HS-5 (cell line): Measurements from ENCODE around the gene COP1.
A peak's percentile ranks its signal among the peaks of the same experiment; 100 is the strongest.
"Not testable (repeated sequence)": the region's sequence is repeated elsewhere in the genome, so short reads cannot be mapped to it uniquely, and the experiment has no call there.

Experiments
- DNase-seq: peaks from one replicate; pipeline ENCODE4 v3.0.0-alpha.2; 2012; ENCODE audit warnings: low read depth

Gene COP1

GRCh38 chr1:176122282-176122681 lies 84.8 kb downstream of the COP1 start:
- no peak for DNase-seq

DNA sequence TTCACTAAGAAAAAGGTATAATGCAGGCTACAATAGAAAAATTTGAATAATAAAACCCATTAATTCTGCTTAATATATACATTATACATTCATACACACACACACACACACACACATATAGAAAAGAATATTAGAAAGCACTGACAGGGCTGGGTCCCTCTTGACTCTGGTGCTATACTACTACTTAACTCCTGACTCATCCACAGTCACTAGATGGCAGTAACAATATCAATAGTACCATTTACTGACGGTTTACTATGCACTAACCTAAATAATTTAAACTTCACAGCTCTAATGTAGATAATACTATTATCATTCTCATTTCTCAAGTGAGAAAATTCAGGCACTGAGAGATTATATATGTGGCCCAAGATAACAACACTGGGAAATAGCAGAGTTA lies 87.5 kb downstream of the COP1 start:
- DNase-seq: no peak

- no peak for DNase-seq
Measured at GRCh38 chr1:176118985-176119384, 88.1 kb downstream of the COP1 start.

GRCh38 chr1:176111835-176112234 lies 95.3 kb downstream of the COP1 start:
- DNase-seq: peak; percentile 34

DNA sequence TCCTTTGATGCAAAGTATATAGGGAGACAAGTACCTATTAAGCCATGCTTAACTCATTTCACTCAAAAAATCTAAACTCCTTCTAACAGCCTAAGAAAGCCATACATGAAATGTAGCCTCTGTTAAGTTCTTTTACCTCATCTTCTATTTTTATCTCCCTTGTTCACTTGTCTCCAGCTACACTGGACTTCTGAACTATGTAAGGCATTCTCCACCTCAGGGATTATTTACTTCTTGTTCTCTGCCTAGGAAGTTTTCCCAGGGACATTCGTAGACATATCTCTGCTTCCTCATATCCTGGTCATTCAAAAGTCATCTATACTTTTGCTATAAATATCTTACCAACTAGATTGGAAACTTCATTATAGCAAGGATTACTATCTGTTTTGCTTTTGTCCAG lies 96.9 kb downstream of the COP1 start:
- no peak for DNase-seq

GRCh38 chr1:176102768-176103350 lies 104.2 kb downstream of the COP1 start:
- DNase-seq: no peak

- DNase-seq: no peak
Measured at GRCh38 chr1:176101951-176102642, 105.0 kb downstream of the COP1 start.

- no peak for DNase-seq
Measured at GRCh38 chr1:176098560-176098959, 108.5 kb downstream of the COP1 start.

- DNase-seq: no peak
Measured at GRCh38 chr1:176096015-176096414, 111.1 kb downstream of the COP1 start.

GRCh38 chr1:176090766-176091165 lies 116.3 kb downstream of the COP1 start:
- DNase-seq: no peak

- DNase-seq: not testable (repeated sequence)
Measured at GRCh38 chr1:176087746-176088145, 119.3 kb downstream of the COP1 start.

- peak; percentile 20 for DNase-seq
Measured at GRCh38 chr1:176073524-176074157, 133.4 kb downstream of the COP1 start.

- DNase-seq: no peak
Measured at GRCh38 chr1:176068901-176069300, 138.2 kb downstream of the COP1 start.

DNA sequence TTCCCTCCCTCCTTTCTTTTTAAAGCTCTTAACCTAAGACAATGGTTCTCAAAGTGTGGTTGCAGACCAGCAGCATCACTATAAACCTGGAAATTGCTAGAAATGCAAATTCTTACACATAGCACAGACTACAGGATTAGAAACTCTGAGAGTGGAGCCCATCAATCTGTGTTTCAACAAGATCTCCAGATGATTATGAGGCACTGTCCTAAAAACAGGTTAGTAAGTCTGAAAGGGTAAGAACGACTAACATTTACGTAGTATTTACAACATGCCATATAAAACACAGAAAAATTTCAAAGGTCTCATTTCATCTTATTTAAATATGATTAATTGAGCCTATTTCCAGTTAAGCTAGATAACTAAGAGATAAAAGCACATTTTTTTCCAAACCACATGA lies 138.8 kb downstream of the COP1 start:
- no peak for DNase-seq

DNA sequence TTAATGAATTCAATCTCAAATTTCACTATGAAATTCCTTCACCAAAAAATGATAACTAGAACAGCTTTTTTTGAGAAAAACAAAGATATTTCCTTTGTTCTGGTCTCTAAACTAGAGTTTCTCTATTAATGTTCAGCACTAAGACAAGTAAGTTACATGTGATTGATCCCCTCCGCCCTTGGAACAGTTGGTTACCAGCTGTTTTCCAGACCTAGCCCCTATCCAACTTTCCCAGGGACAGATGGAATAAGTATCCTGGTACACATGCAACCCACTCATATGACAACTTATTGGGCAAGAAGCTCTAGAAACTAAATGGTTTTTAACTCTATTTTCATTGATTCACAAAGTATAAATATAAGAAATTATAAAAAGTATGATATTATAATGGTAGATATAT lies 140.4 kb downstream of the COP1 start:
- DNase-seq: no peak

DNA sequence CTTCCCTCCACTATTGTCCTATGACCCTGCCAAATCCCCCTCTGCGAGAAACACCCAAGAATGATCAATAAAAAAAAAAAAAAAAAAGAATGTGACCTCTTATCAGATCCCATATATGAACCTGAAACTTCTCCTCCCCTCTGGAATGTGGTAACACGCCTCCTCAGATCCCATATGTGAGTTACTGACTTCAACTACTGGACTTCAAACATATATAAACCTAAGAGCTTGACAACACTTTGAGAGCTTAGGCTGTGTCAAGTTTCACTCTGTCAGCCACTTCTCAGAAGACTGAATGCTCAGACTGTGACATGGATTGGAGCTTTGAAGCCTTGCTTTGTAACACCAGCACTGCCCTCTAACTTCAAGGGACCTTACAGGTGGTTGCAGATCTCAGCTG lies 148.4 kb downstream of the COP1 start:
- no peak for DNase-seq

DNA sequence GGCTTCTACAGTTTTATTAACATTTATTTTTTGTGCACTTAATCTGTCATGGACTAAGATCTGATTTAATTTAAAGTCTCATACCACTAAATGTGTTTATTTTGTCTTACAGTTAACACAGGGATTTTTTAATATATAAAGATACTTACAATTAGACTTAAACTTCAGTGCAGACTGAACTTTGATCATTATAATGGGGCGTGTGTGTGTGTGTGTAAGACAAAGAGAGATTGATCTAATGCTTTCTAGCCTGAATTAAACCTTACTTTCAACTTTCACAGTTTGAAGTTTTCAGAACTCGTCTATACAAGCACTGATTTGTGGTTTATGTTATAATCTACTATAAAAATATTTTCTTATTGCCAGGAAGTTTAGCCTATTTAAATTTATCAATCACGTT lies 150.8 kb downstream of the COP1 start:
- DNase-seq: no peak

DNA sequence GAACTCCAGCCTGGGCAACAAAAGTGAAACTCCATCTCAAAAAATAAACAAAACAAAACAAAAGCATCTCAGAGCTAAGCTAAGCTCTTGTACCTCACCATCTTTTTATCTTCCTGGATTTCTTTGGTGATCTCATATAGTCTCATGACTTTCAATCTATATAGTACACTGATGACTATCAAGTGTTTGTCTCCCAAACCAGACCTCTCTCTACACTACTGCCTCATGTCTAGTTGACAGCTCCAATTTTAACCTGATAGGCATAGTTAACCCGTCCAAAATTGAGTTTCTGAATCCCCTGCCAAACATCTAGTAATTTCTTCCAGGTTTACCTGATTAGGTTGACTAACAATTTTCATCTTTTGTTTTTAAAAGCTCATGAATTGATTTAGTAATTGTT lies 151.7 kb downstream of the COP1 start:
- no peak for DNase-seq

GRCh38 chr1:176051902-176052518 lies 155.1 kb downstream of the COP1 start:
- peak; percentile 29 for DNase-seq

- DNase-seq: no peak
Measured at GRCh38 chr1:176051402-176051801, 155.7 kb downstream of the COP1 start.

- DNase-seq: no peak
Measured at GRCh38 chr1:176049582-176049981, 157.5 kb downstream of the COP1 start.

GRCh38 chr1:176046926-176047325 lies 160.2 kb downstream of the COP1 start:
- no peak for DNase-seq

- no peak for DNase-seq
Measured at GRCh38 chr1:176043537-176043936, 163.5 kb downstream of the COP1 start.
